ENCODE results near the gene GPX3.

Gene GPX3

GRCh38 chr5:151062405-151063141 is 42.2 kb downstream of the GPX3 start:
- ChIA-PET CTCF (interaction anchor here (1.4 to 6.7 kb wide), 8 partner anchors 10 to 102 kb away, joined by 3 to 67 read pairs (median 4); no protein-coding TSS in a partner anchor), POLR2A (interaction anchor here (1.2 kb wide), 1 partner anchor 95 kb away, joined by 3 read pairs; the partner anchor contains the start of gene ANXA6)
- no peak for DNase-seq (ENCODE audit: extremely low spot score)
- no peak for TF ChIP-seq CTCF (IDR thresholded peaks at IDR 0.05; ENCODE audit: control extremely low read depth, extremely low read depth, low read depth, missing control alignments)

GRCh38 chr5:151063142-151063989 is 43.0 kb downstream of the GPX3 start:
- ChIA-PET CTCF (interaction anchor here (1.4 to 6.7 kb wide), 8 partner anchors 9 to 102 kb away, joined by 3 to 67 read pairs (median 4); no protein-coding TSS in a partner anchor), POLR2A (interaction anchor here (1.2 kb wide), 1 partner anchor 94 kb away, joined by 3 read pairs; the partner anchor contains the start of gene ANXA6)
- no peak for TF ChIP-seq CTCF (IDR thresholded peaks at IDR 0.05; ENCODE audit: control extremely low read depth, extremely low read depth, low read depth, missing control alignments)
- no peak for DNase-seq (ENCODE audit: extremely low spot score)

GRCh38 chr5:151064916-151065499 is 44.6 kb downstream of the GPX3 start:
- CTCF ChIA-PET, result interaction anchor here (1.2 to 8.5 kb wide), 3 partner anchors 9 to 50 kb away, joined by 3 to 90 read pairs (median 16); no protein-coding TSS in a partner anchor
- DNase-seq (ENCODE audit: extremely low spot score), result no peak
- TF ChIP-seq CTCF (IDR thresholded peaks at IDR 0.05; ENCODE audit: control extremely low read depth, extremely low read depth, low read depth, missing control alignments), result no peak
- POLR2A ChIA-PET, result interaction anchor here (0.5 kb wide), 1 partner anchor 287 kb away, joined by 7 read pairs; no protein-coding TSS in a partner anchor

GRCh38 chr5:151065609-151066008 is 45.2 kb downstream of the GPX3 start:
- no peak for DNase-seq (ENCODE audit: extremely low spot score)
- TF ChIP-seq CTCF (IDR thresholded peaks at IDR 0.05; ENCODE audit: control extremely low read depth, extremely low read depth, low read depth, missing control alignments), result no peak
- CTCF ChIA-PET, result interaction anchor here (1.0 to 8.5 kb wide), 6 partner anchors 10 to 100 kb away, joined by 3 to 90 read pairs (median 8); no protein-coding TSS in a partner anchor
- POLR2A ChIA-PET, result no interaction called here

GRCh38 chr5:151066920-151067319 is 46.5 kb downstream of the GPX3 start:
- no peak for DNase-seq (ENCODE audit: extremely low spot score)
- POLR2A ChIA-PET, result no interaction called here
- TF ChIP-seq CTCF (IDR thresholded peaks at IDR 0.05; ENCODE audit: control extremely low read depth, extremely low read depth, low read depth, missing control alignments), result no peak
- CTCF ChIA-PET, result interaction anchor here (1.1 to 8.5 kb wide), 4 partner anchors 16 to 172 kb away, joined by 3 to 90 read pairs (median 12); no protein-coding TSS in a partner anchor
